ENCODE measurements around the gene ADAM33. TPM values are rescaled to one million over a fixed set of nuclear protein-coding genes. Genes with fewer than 3 reads are reported as not detected.

ADAM33 gene
- total RNA-seq, 1 experiment from 2014 or later: not detected

GRCh38 chr20:3694864-3695263 is 13.1 kb upstream of the ADAM33 start:
- BruUV-seq (replicated peaks): no TSS peak
- H3K27ac ChIP-seq (ENCODE audit: low read depth, low read length, poor library complexity, severe bottlenecking): no peak overlapping the region
- intact Hi-C loops (cut with micrococcal nuclease; ENCODE audit: unreplicated experiment): no loop called here
- no peaks in the 10 kb centered on the region for H3K27me3 ChIP-seq (replicated peaks; ENCODE audit: insufficient read depth, low read depth, low read length, poor library complexity)
- no peak for DNase-seq (ENCODE audit: low spot score)
- no peak overlapping the region for H3K4me3 ChIP-seq (ENCODE audit: low read depth, low read length, poor library complexity, severe bottlenecking)
- no peaks in the 10 kb centered on the region for H3K4me1 ChIP-seq (ENCODE audit: insufficient read depth, low read length, poor library complexity, severe bottlenecking)
- TF ChIP-seq EZH2 (IDR thresholded peaks at IDR 0.05; ENCODE audit: borderline replicate concordance, low read depth, low read length, poor library complexity, severe bottlenecking): no peak
- TF ChIP-seq, protein P1, sequence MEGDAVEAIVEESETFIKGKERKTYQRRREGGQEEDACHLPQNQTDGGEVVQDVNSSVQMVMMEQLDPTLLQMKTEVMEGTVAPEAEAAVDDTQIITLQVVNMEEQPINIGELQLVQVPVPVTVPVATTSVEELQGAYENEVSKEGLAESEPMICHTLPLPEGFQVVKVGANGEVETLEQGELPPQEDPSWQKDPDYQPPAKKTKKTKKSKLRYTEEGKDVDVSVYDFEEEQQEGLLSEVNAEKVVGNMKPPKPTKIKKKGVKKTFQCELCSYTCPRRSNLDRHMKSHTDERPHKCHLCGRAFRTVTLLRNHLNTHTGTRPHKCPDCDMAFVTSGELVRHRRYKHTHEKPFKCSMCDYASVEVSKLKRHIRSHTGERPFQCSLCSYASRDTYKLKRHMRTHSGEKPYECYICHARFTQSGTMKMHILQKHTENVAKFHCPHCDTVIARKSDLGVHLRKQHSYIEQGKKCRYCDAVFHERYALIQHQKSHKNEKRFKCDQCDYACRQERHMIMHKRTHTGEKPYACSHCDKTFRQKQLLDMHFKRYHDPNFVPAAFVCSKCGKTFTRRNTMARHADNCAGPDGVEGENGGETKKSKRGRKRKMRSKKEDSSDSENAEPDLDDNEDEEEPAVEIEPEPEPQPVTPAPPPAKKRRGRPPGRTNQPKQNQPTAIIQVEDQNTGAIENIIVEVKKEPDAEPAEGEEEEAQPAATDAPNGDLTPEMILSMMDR (conservative IDR thresholded peaks at IDR 0.05; ENCODE audit: low read depth, low read length): no peak
- ChIA-PET POLR2A (ENCODE audit: low non-redundant PET) (no interaction called here), CTCF (no interaction called here)
- no peaks in the 10 kb centered on the region for H3K9me3 ChIP-seq (ENCODE audit: low read depth, low read length, poor library complexity, severe bottlenecking)
- no peaks in the 10 kb centered on the region for H3K36me3 ChIP-seq (ENCODE audit: insufficient read depth, low read length, poor library complexity, severe bottlenecking)

DNA sequence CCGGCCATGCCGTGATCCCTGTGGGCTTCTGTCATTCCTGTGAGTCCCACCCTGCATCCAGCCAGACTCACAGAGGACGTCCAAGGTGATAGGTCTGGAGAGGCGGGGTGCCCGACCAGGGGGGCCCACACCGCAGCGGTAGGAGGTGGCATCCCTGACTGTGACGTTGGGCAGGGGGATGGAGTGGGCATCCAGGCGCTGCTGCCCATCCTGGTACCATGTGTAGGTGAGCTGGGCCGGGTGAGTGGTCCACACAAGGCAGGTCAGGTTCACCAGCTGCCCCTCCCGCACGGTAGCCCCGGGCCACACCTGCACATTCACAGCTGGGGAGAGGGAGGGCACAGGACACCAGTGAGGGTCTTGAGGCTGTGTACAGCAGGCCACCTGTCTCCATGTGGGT is 11.6 kb upstream of the ADAM33 start:
- POLR2A ChIA-PET (ENCODE audit: low non-redundant PET): no interaction called here
- H3K27me3 ChIP-seq (replicated peaks; ENCODE audit: insufficient read depth, low read depth, low read length, poor library complexity): no peaks in the 10 kb centered on the region

GRCh38 chr20:3692706-3693294 is 11.0 kb upstream of the ADAM33 start:
- DNase-seq (ENCODE audit: low spot score): no peak
- Histone ChIP-seq H3K27me3 (replicated peaks; ENCODE audit: insufficient read depth, low read depth, low read length, poor library complexity) (no peaks in the 10 kb centered on the region), H3K4me3 (ENCODE audit: low read depth, low read length, poor library complexity, severe bottlenecking) (no peak overlapping the region), H3K9me3 (ENCODE audit: low read depth, low read length, poor library complexity, severe bottlenecking) (no peaks in the 10 kb centered on the region), H3K27ac (ENCODE audit: low read depth, low read length, poor library complexity, severe bottlenecking) (no peak overlapping the region), H3K4me1 (ENCODE audit: insufficient read depth, low read length, poor library complexity, severe bottlenecking) (no peaks in the 10 kb centered on the region), H3K36me3 (ENCODE audit: insufficient read depth, low read length, poor library complexity, severe bottlenecking) (no peaks in the 10 kb centered on the region)
- ChIA-PET POLR2A (ENCODE audit: low non-redundant PET) (no interaction called here), CTCF (no interaction called here)
- no TSS peak for BruUV-seq (replicated peaks)
- intact Hi-C loops (cut with micrococcal nuclease; ENCODE audit: unreplicated experiment): no loop called here
- TF ChIP-seq, protein P1 (conservative IDR thresholded peaks at IDR 0.05; ENCODE audit: low read depth, low read length): no peak
- TF ChIP-seq EZH2 (IDR thresholded peaks at IDR 0.05; ENCODE audit: borderline replicate concordance, low read depth, low read length, poor library complexity, severe bottlenecking): no peak

More for the DNA sequence above, 11.6 kb upstream of the ADAM33 start:
- TF ChIP-seq EZH2 (IDR thresholded peaks at IDR 0.05; ENCODE audit: borderline replicate concordance, low read depth, low read length, poor library complexity, severe bottlenecking): no peak
- TF ChIP-seq, protein P1 (conservative IDR thresholded peaks at IDR 0.05; ENCODE audit: low read depth, low read length): no peak
- no peak for DNase-seq (ENCODE audit: low spot score)
- Histone ChIP-seq H3K4me3 (ENCODE audit: low read depth, low read length, poor library complexity, severe bottlenecking) (no peak overlapping the region), H3K9me3 (ENCODE audit: low read depth, low read length, poor library complexity, severe bottlenecking) (no peaks in the 10 kb centered on the region), H3K27ac (ENCODE audit: low read depth, low read length, poor library complexity, severe bottlenecking) (no peak overlapping the region), H3K4me1 (ENCODE audit: insufficient read depth, low read length, poor library complexity, severe bottlenecking) (no peaks in the 10 kb centered on the region), H3K36me3 (ENCODE audit: insufficient read depth, low read length, poor library complexity, severe bottlenecking) (no peaks in the 10 kb centered on the region)
- intact Hi-C loops (cut with micrococcal nuclease; ENCODE audit: unreplicated experiment): no loop called here
- BruUV-seq (replicated peaks): no TSS peak
- CTCF ChIA-PET: no interaction called here

Data from A673 (cell line).